CD4-positive, alpha-beta memory T cell (primary cell): ENCODE measurements around the gene NFIX. TPM values are rescaled to one million over a fixed set of nuclear protein-coding genes. Genes with fewer than 3 reads are reported as not detected.
A peak's percentile ranks its signal among the peaks of the same experiment; 100 is the strongest.

Source experiments
- CTCF ChIA-PET: fragments of 350-600 bp; sonication (Branson Sonifier 250); formaldehyde crosslinking; loops from one replicate; lab custom pipeline; 2021; ENCODE audit warnings: inconsistent platforms; ENCODE audit not compliant: partially characterized antibody; lab: Charles Lee
- POLR2A ChIA-PET: fragments of 350-600 bp; sonication (Branson Sonifier 250); formaldehyde crosslinking; loops from one replicate; lab custom pipeline; 2021; ENCODE audit not compliant: partially characterized antibody; lab: Charles Lee
- DNase-seq, 5 donors: peaks; one replicate each; pipeline versions ENCODE4 v3.0.0 to v3.0.0-alpha.2; 2020 to 2022; ENCODE audit warnings: mixed read lengths in 1 of 5
- H3K27ac ChIP-seq: one replicate; pipeline ENCODE4 v1.7.0; 2013; ENCODE audit warnings: low read depth, low read length
- H3K27me3 ChIP-seq: 2 replicates; pipeline ENCODE4 v1.7.0; 2013; ENCODE audit warnings: mild to moderate bottlenecking, low read length, moderate library complexity; ENCODE audit not compliant: insufficient read depth
- H3K36me3 ChIP-seq: 2 replicates; pipeline ENCODE4 v1.7.0; 2013; ENCODE audit warnings: mild to moderate bottlenecking, low read length, moderate library complexity; ENCODE audit not compliant: insufficient read depth
- H3K4me1 ChIP-seq: 2 replicates; pipeline ENCODE4 v1.7.0; 2013; ENCODE audit warnings: mild to moderate bottlenecking, low read length, moderate library complexity; ENCODE audit not compliant: insufficient read depth
- H3K4me3 ChIP-seq, 2 donors: one replicate each; pipeline ENCODE4 v1.7.0; 2013; ENCODE audit warnings: low read length in 2 of 2, mild to moderate bottlenecking in 1 of 2
- H3K9me3 ChIP-seq, 2 donors: one replicate each; pipeline ENCODE4 v1.7.0; 2013; ENCODE audit warnings: low read length in 2 of 2, control low read depth in 1 of 2; ENCODE audit not compliant: control insufficient read depth in 1 of 2
- H3K27ac Mint-ChIP-seq, 7 donors: one replicate each; pipeline ENCODE4 v1.8.0; 2020 to 2021; ENCODE audit warnings: mixed read lengths in 7 of 7, mild to moderate bottlenecking in 6 of 7, inconsistent platforms in 3 of 7, moderate library complexity in 3 of 7
- H3K27me3 Mint-ChIP-seq, 2 donors: one replicate each; pipeline ENCODE4 v1.8.0; 2020 to 2021; ENCODE audit warnings: mixed read lengths in 2 of 2
- H3K36me3 Mint-ChIP-seq, 2 donors: one replicate each; pipeline ENCODE4 v1.8.0; 2020 to 2021; ENCODE audit warnings: mixed read lengths in 2 of 2, inconsistent platforms in 1 of 2, mild to moderate bottlenecking in 1 of 2
- H3K4me1 Mint-ChIP-seq, 4 donors: one replicate each; pipeline ENCODE4 v1.8.0; 2020 to 2021; ENCODE audit warnings: mixed read lengths in 4 of 4, mild to moderate bottlenecking in 1 of 4
- H3K4me3 Mint-ChIP-seq, 8 donors: one replicate each; pipeline ENCODE4 v1.8.0; 2020 to 2021; ENCODE audit warnings: mixed read lengths in 8 of 8, mild to moderate bottlenecking in 7 of 8, moderate library complexity in 6 of 8, inconsistent platforms in 3 of 8
- H3K9me3 Mint-ChIP-seq, 8 donors: one replicate each; pipeline ENCODE4 v1.8.0; 2020 to 2021; ENCODE audit warnings: mixed read lengths in 8 of 8, mild to moderate bottlenecking in 5 of 8, inconsistent platforms in 3 of 8, moderate library complexity in 1 of 8
- intact Hi-C: fragments of 100-400 bp; cut with micrococcal nuclease; formaldehyde crosslinking; loops from one replicate; pipeline ENCODE4 v1.15.1; 2023
- polyA plus RNA-seq, 2 donors: library from polyadenylated mRNA; unstranded; fragments of 300-500 nt; fragmentation: Illumina TruSeq; gene quantifications; one replicate each; pipeline ENCODE4 v1.2.3, GENCODE V29; 2021
- total RNA-seq, 2 experiments: library from RNA; stranded (reverse); gene quantifications; one replicate each; pipeline ENCODE4 v1.2.3, GENCODE V29; 2021

Gene NFIX
- total and polyA plus RNA-seq, 4 experiments from 2014 or later, result 0.09 to 5.4 (median 4.0) TPM; not detected in 1

GRCh38 chr19:12995596-12996405, 526 bp downstream of the NFIX start:
- H3K4me3 ChIP-seq, result no peak overlapping the region
- ChIA-PET CTCF (no interaction called here), POLR2A (no interaction called here)
- no peaks in the 10 kb centered on the region for H3K9me3 ChIP-seq
- peak overlapping the region in 1 of 7 donors; percentile 61 for H3K27ac Mint-ChIP-seq
- intact Hi-C loops, result loop anchor here (1.0 kb wide), 2 partner anchors 12 to 18 kb away; no protein-coding TSS in a partner anchor
- peak overlapping the region; percentile 51 to 89 (median 74) for H3K4me3 Mint-ChIP-seq
- no peaks in the 10 kb centered on the region for H3K27me3 ChIP-seq
- H3K27ac ChIP-seq, result no peak overlapping the region
- no peak for DNase-seq
- H3K4me1 Mint-ChIP-seq, result peaks cover 10 to 19% (median 13%) of the 10 kb centered on the region in 4 donors
- H3K4me1 ChIP-seq, result peaks cover 5% of the 10 kb centered on the region
- H3K36me3 ChIP-seq, result no peaks in the 10 kb centered on the region
- peaks cover 5 to 17% of the 10 kb centered on the region in 2 donors for H3K27me3 Mint-ChIP-seq
- peaks cover 0 to 6% (median 0%) of the 10 kb centered on the region in 8 donors for H3K9me3 Mint-ChIP-seq
- H3K36me3 Mint-ChIP-seq, result peaks cover 0 to 2% of the 10 kb centered on the region in 2 donors

DNA sequence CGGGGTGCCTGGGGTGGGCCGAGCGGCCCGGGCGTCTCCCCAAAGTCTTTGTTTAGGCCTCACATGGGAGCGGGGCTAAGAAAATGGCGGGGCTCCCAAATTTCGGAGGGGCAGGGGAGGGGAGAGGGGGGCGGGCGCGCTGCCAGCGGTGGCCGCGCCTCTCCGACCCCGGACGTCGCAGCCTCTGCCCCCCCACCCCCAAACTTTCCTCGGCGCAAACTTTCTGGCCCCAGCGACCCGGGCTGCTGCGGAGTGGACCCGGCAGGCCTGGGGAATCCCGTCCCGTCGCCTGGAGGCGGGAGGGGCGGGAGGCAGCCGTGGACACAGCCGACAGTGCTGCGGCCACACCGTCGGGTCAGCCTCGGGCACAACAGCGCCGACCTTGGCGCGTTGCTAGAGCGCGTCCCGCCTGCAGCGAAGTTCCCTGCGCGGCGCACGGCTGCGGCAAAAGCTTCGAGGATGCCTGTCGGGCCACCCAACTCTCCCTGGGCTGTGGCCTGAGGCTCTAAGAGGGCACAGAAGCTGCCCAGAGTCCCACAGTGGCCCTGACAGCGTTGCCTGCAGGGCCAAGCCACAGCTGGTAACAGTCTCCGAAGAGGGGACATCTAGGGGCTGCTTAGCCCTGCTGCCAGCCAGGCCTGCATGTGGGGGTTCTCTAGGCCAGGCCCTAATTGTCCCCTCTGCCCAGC, 1.3 kb downstream of the NFIX start:
- H3K9me3 ChIP-seq, result no peaks in the 10 kb centered on the region
- ChIA-PET POLR2A (no interaction called here), CTCF (no interaction called here)
- no peaks in the 10 kb centered on the region for H3K36me3 ChIP-seq
- peak overlapping the region; percentile 52 to 81 (median 75) for H3K4me3 Mint-ChIP-seq
- H3K27ac ChIP-seq, result no peak overlapping the region
- H3K27ac Mint-ChIP-seq, result peak overlapping the region in 1 of 7 donors; percentile 65
- H3K4me1 Mint-ChIP-seq, result peaks cover 8 to 19% (median 12%) of the 10 kb centered on the region in 4 donors
- DNase-seq, result no peak
- no peaks in the 10 kb centered on the region for H3K27me3 ChIP-seq
- no peak overlapping the region for H3K4me3 ChIP-seq
- peaks cover 9 to 14% of the 10 kb centered on the region in 2 donors for H3K27me3 Mint-ChIP-seq
- peaks cover 0 to 8% (median 0%) of the 10 kb centered on the region in 8 donors for H3K9me3 Mint-ChIP-seq
- intact Hi-C loops, result no loop called here
- H3K4me1 ChIP-seq, result peaks cover 5% of the 10 kb centered on the region
- peaks cover 0 to 2% of the 10 kb centered on the region in 2 donors for H3K36me3 Mint-ChIP-seq

DNA sequence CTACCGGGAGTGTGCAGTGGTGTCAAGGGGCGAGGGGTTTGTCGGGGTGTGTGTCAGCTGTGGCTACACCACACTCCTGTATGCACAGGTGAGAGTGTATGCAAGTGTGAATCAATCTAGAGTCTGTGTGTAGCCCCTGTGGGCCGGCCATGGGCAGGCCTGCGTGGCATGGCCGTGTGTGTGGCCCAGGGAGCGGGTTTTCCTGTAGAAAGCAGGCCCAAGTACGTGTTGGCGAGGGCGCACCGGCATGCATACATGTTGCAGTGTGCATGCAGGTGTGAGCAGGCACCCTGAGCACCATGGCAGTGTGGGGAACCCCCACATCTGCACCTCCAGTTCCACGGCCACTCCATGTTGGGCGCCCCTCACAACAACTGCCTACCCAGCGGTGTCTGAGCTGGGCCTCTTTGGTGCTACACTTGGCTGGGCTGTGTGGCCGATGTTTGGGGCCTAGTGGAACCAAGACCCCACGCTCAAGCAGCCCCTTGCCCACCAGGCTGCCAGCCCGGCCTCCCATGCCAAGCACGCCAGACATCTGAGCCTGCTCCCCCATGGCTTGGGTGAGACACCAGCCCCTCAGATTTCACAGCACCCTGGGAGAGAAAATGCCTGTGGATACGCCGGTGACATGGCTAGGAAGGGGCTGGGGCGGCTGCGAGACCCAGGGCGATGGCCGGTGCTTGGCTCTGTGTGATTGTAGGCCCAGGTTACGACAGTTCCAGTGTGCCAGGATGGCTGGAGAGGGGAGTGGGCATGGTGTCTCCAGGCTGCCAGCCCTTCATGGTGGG, 2.1 kb downstream of the NFIX start:
- Mint-ChIP-seq H3K4me1 (peaks cover 8 to 19% (median 12%) of the 10 kb centered on the region in 4 donors), H3K36me3 (peaks cover 0 to 2% of the 10 kb centered on the region in 2 donors), H3K9me3 (peaks cover 0 to 8% (median 0%) of the 10 kb centered on the region in 8 donors), H3K4me3 (peak overlapping the region; percentile 53 to 81 (median 76)), H3K27ac (peak overlapping the region in 3 of 7 donors; percentile 14 to 65 (median 47)), H3K27me3 (peaks cover 9 to 14% of the 10 kb centered on the region in 2 donors)
- Histone ChIP-seq H3K4me3 (no peak overlapping the region), H3K27ac (no peak overlapping the region), H3K27me3 (no peaks in the 10 kb centered on the region), H3K4me1 (peaks cover 5% of the 10 kb centered on the region), H3K36me3 (no peaks in the 10 kb centered on the region), H3K9me3 (no peaks in the 10 kb centered on the region)
- ChIA-PET POLR2A (no interaction called here), CTCF (no interaction called here)
- DNase-seq, result no peak
- intact Hi-C loops, result no loop called here

GRCh38 chr19:12997967-12998940, 3.0 kb downstream of the NFIX start:
- DNase-seq, result no peak
- ChIA-PET CTCF (no interaction called here), POLR2A (no interaction called here)
- Mint-ChIP-seq H3K27me3 (peaks cover 11 to 14% of the 10 kb centered on the region in 2 donors), H3K4me3 (peak overlapping the region; percentile 7 to 83 (median 46)), H3K27ac (peak overlapping the region in 5 of 7 donors; percentile 9 to 88 (median 65)), H3K4me1 (peaks cover 8 to 19% (median 12%) of the 10 kb centered on the region in 4 donors), H3K36me3 (peaks cover 0 to 2% of the 10 kb centered on the region in 2 donors), H3K9me3 (peaks cover 0 to 6% (median 0%) of the 10 kb centered on the region in 8 donors)
- intact Hi-C loops, result no loop called here
- H3K4me1 ChIP-seq, result peaks cover 5% of the 10 kb centered on the region
- H3K4me3 ChIP-seq, result no peak overlapping the region
- H3K27me3 ChIP-seq, result no peaks in the 10 kb centered on the region
- no peaks in the 10 kb centered on the region for H3K9me3 ChIP-seq
- no peak overlapping the region for H3K27ac ChIP-seq
- no peaks in the 10 kb centered on the region for H3K36me3 ChIP-seq

- CTCF ChIA-PET, result interaction anchor here (1.2 kb wide), 1 partner anchor 61 kb away, joined by 3 read pairs; no protein-coding TSS in a partner anchor
- Mint-ChIP-seq H3K4me3 (no peak overlapping the region), H3K27ac (no peak overlapping the region), H3K9me3 (peaks cover 0 to 2% (median 0%) of the 10 kb centered on the region in 8 donors), H3K36me3 (no peaks in the 10 kb centered on the region), H3K4me1 (peaks cover 2 to 9% (median 4%) of the 10 kb centered on the region in 4 donors), H3K27me3 (peaks cover 8 to 10% of the 10 kb centered on the region in 2 donors)
- Histone ChIP-seq H3K4me3 (no peak overlapping the region), H3K9me3 (no peaks in the 10 kb centered on the region), H3K4me1 (no peaks in the 10 kb centered on the region), H3K27me3 (no peaks in the 10 kb centered on the region), H3K36me3 (no peaks in the 10 kb centered on the region), H3K27ac (no peak overlapping the region)
- POLR2A ChIA-PET, result no interaction called here
- intact Hi-C loops, result no loop called here
- DNase-seq, result no peak
Measured at GRCh38 chr19:13001166-13001501, 5.9 kb downstream of the NFIX start.

DNA sequence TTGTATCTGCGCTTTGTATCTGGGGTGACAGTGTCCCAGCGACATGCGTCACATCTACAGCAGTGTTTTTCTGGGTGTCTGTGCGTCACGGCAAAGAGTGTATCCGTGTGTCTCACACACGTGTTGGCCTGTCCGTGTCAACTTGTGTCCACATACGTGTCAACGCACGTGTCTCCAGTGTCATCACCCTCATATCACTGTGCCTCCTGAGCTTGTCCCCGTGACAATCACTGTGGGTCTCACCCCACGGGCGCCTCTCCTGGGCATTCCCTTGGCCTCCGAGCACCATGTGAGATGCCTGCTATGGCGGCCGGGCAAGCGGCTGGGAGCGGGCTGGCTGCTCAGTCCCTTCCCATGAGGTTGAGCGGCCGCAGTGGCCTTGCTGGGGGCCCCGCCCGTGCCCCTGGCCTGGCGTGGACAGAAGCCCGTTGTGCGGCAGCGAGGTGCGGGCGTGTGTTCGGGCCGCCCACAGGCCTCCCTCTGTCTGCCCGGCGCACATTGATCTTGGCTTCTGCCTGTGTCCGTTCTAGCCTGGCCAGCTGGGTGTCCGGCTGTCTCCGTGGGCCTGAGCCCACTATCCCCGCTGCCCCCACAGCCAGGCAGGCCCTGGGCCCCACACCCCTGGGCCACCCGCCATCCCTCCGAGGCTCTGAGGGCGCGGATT, 6.4 kb downstream of the NFIX start:
- no peaks in the 10 kb centered on the region for H3K27me3 ChIP-seq
- no peaks in the 10 kb centered on the region for H3K36me3 Mint-ChIP-seq
- H3K27ac Mint-ChIP-seq, result no peak overlapping the region
- no peaks in the 10 kb centered on the region for H3K4me1 ChIP-seq
- H3K4me3 Mint-ChIP-seq, result no peak overlapping the region
- ChIA-PET CTCF (interaction anchor here (1.2 kb wide), 1 partner anchor 60 kb away, joined by 3 read pairs; no protein-coding TSS in a partner anchor), POLR2A (no interaction called here)
- no peak for DNase-seq
- H3K27ac ChIP-seq, result no peak overlapping the region
- H3K36me3 ChIP-seq, result no peaks in the 10 kb centered on the region
- intact Hi-C loops, result no loop called here
- H3K9me3 Mint-ChIP-seq, result peaks cover 0 to 2% (median 0%) of the 10 kb centered on the region in 8 donors
- H3K4me1 Mint-ChIP-seq, result peaks cover 2 to 9% (median 4%) of the 10 kb centered on the region in 4 donors
- H3K9me3 ChIP-seq, result no peaks in the 10 kb centered on the region
- peaks cover 8 to 10% of the 10 kb centered on the region in 2 donors for H3K27me3 Mint-ChIP-seq
- H3K4me3 ChIP-seq, result no peak overlapping the region
